PC-3 (cell line): ENCODE results near the gene CDRT4. TPM values are rescaled to one million over a fixed set of nuclear protein-coding genes. Genes with fewer than 3 reads are reported as not detected.
"Not testable (repeated sequence)": the region's sequence is repeated elsewhere in the genome, so short reads cannot be mapped to it uniquely, and the experiment has no call there.

Source experiments
- ATAC-seq: fragments of 200-7000 bp; cut with Tn5 transposase; 2 replicates; pipeline ENCODE4 v1.9.1; 2020; ENCODE audit warnings: mild to moderate bottlenecking, moderate library complexity
- BruUV-seq: library from RNA; stranded (reverse); fragments of 400-500 nt; replicated peaks from 2 replicates; lab custom pipeline; 2021; lab: Mats Ljungman, UMichigan
- CTCF ChIA-PET: fragments of 300-600 bp; sonication (Branson Sonifier 250); formaldehyde crosslinking; loops from one replicate; lab custom pipeline; 2022; ENCODE audit warnings: antibody characterized with exemption; lab: Charles Lee
- POLR2A ChIA-PET: fragments of 300-600 bp; sonication (Branson Sonifier 250); formaldehyde crosslinking; loops from one replicate; lab custom pipeline; 2022; ENCODE audit warnings: antibody characterized with exemption; ENCODE audit not compliant: unreplicated experiment; lab: Charles Lee
- DNase-seq: peaks from one replicate; pipeline ENCODE4 v3.0.0-alpha.2; 2015
- H2AFZ ChIP-seq: fragments of 300-600 bp; sonication (generic); 2 replicates; pipeline ENCODE4 v1.6.0; 2016; ENCODE audit warnings: antibody characterized with exemption, low read length
- H3F3A ChIP-seq: fragments of 300-600 bp; sonication (generic); one replicate; pipeline ENCODE4 v1.6.0; 2017; ENCODE audit warnings: antibody characterized with exemption, low read length, control low read depth, mild to moderate bottlenecking; ENCODE audit not compliant: unreplicated experiment
- H3K27ac ChIP-seq: fragments of 300-600 bp; sonication (generic); 2 replicates; pipeline ENCODE4 v1.5.1; 2016; ENCODE audit warnings: mild to moderate bottlenecking, low read length
- H3K27me3 ChIP-seq: fragments of 300-600 bp; sonication (generic); 2 replicates; pipeline ENCODE4 v1.6.1; 2016; ENCODE audit warnings: low read length, mixed read lengths
- H3K36me3 ChIP-seq: fragments of 300-600 bp; sonication (generic); 2 replicates; pipeline ENCODE4 v1.6.1; 2016; ENCODE audit warnings: low read depth, mixed run types, low read length, mixed read lengths
- H3K4me1 ChIP-seq: fragments of 300-600 bp; sonication (generic); 2 replicates; pipeline ENCODE4 v1.5.1; 2016; ENCODE audit warnings: low read length; ENCODE audit not compliant: insufficient read depth
- H3K4me2 ChIP-seq: fragments of 300-600 bp; sonication (generic); 2 replicates; pipeline ENCODE4 v1.6.0; 2016; ENCODE audit warnings: low read length
- H3K4me3 ChIP-seq: fragments of 300-600 bp; sonication (generic); 2 replicates; pipeline ENCODE4 v1.5.1; 2016; ENCODE audit warnings: mild to moderate bottlenecking, low read length, mixed read lengths
- H3K79me2 ChIP-seq: fragments of 300-600 bp; sonication (generic); 2 replicates; pipeline ENCODE4 v1.6.1; 2017; ENCODE audit warnings: low read length, mixed read lengths
- H3K9ac ChIP-seq: fragments of 300-600 bp; sonication (generic); 2 replicates; pipeline ENCODE4 v1.6.0; 2016; ENCODE audit warnings: mild to moderate bottlenecking, low read length
- H3K9me2 ChIP-seq: fragments of 300-600 bp; sonication (generic); replicated peaks from 2 replicates; pipeline ENCODE4 v1.6.1; 2016; ENCODE audit warnings: mixed run types, low read length, mixed read lengths
- H3K9me3 ChIP-seq: fragments of 300-600 bp; sonication (generic); 2 replicates; pipeline ENCODE4 v1.6.1; 2016; ENCODE audit warnings: low read length, mixed read lengths
- H4K20me1 ChIP-seq: fragments of 300-600 bp; sonication (generic); 2 replicates; pipeline ENCODE4 v1.6.1; 2016; ENCODE audit warnings: low read length, mixed read lengths
- CTCF ChIP-seq: fragments of 300-600 bp; sonication (generic); conservative IDR thresholded peaks from 2 replicates; pipeline ENCODE4 v1.5.1; 2017; ENCODE audit warnings: antibody characterized with exemption, low read depth, mild to moderate bottlenecking, low read length
- EZH2 ChIP-seq: fragments of 300-600 bp; sonication (generic); IDR thresholded peaks from one replicate; pipeline ENCODE4 v1.6.1; 2017; ENCODE audit warnings: antibody characterized with exemption, mild to moderate bottlenecking, low read length; ENCODE audit not compliant: unreplicated experiment
- EZH2phosphoT487 ChIP-seq: fragments of 300-600 bp; sonication (generic); IDR thresholded peaks from 2 replicates; pipeline ENCODE4 v1.6.1; 2018; ENCODE audit warnings: mild to moderate bottlenecking, antibody characterized with exemption, low read length, borderline replicate concordance
- intact Hi-C: fragments of 100-400 bp; cut with micrococcal nuclease; formaldehyde crosslinking; loops from 2 replicates; pipeline ENCODE4 v1.9.0; 2023
- total RNA-seq: library from RNA; depleted of rRNA; stranded (reverse); fragments of >200 nt; gene quantifications from 2 replicates; pipeline ENCODE4 v1.2.3, GENCODE V29; 2014

Gene CDRT4
- total RNA-seq, 1 experiment from 2014 or later: 5.0 TPM

- H3K4me2 ChIP-seq: no peak overlapping the region
- no peak overlapping the region for H3K9ac ChIP-seq
- H3K79me2 ChIP-seq: no peaks in the 10 kb centered on the region
- ChIA-PET CTCF (no interaction called here), POLR2A (no interaction called here)
- no peak for TF ChIP-seq EZH2
- no peak for TF ChIP-seq CTCF
- no peak for TF ChIP-seq EZH2phosphoT487
- H3K27ac ChIP-seq: no peak overlapping the region
- no peak for ATAC-seq
- H3K4me1 ChIP-seq: peaks cover 10% of the 10 kb centered on the region
- H3F3A ChIP-seq: no peaks in the 10 kb centered on the region
- intact Hi-C loops: no loop called here
- H2AFZ ChIP-seq: no peak overlapping the region
- no TSS peak for BruUV-seq
- H3K9me2 ChIP-seq: no peaks in the 10 kb centered on the region
- peaks cover 3% of the 10 kb centered on the region; the same call in 1 of the 2 replicates for H3K36me3 ChIP-seq
- no peaks in the 10 kb centered on the region for H3K9me3 ChIP-seq
- no peak for DNase-seq
- H3K27me3 ChIP-seq: no peaks in the 10 kb centered on the region
- H3K4me3 ChIP-seq: no peak overlapping the region
- no peaks in the 10 kb centered on the region for H4K20me1 ChIP-seq
These were observed 41.0 kb upstream of the CDRT4 start for GRCh38 chr17:15508466-15508865.

GRCh38 chr17:15507896-15508295 lies 40.5 kb upstream of the CDRT4 start:
- Histone ChIP-seq H3K27me3 (no peaks in the 10 kb centered on the region), H3K4me1 (peaks cover 12% of the 10 kb centered on the region), H3K36me3 (peaks cover 3% of the 10 kb centered on the region; the same call in 1 of the 2 replicates), H3K27ac (no peak overlapping the region), H3K4me2 (no peak overlapping the region), H3K9me3 (no peaks in the 10 kb centered on the region), H3K9me2 (no peaks in the 10 kb centered on the region), H3K9ac (no peak overlapping the region), H3F3A (no peaks in the 10 kb centered on the region), H4K20me1 (no peaks in the 10 kb centered on the region), H3K4me3 (no peak overlapping the region), H2AFZ (no peak overlapping the region), H3K79me2 (no peaks in the 10 kb centered on the region)
- DNase-seq: no peak
- CTCF ChIA-PET: no interaction called here
- intact Hi-C loops: no loop called here
- BruUV-seq: no TSS peak
- ATAC-seq: no peak
- POLR2A ChIA-PET: no interaction called here
- no peak for TF ChIP-seq EZH2
- TF ChIP-seq CTCF: no peak
- TF ChIP-seq EZH2phosphoT487: no peak

- CTCF ChIA-PET: no interaction called here
- Histone ChIP-seq H3K9me3 (no peaks in the 10 kb centered on the region), H3K27me3 (no peaks in the 10 kb centered on the region), H3F3A (no peaks in the 10 kb centered on the region), H3K9ac (no peak overlapping the region), H3K4me3 (no peak overlapping the region), H3K27ac (no peak overlapping the region), H4K20me1 (no peaks in the 10 kb centered on the region), H2AFZ (no peak overlapping the region), H3K36me3 (peaks cover 2% of the 10 kb centered on the region; the same call in 1 of the 2 replicates), H3K9me2 (no peaks in the 10 kb centered on the region), H3K4me1 (peaks cover 18% of the 10 kb centered on the region), H3K4me2 (no peak overlapping the region), H3K79me2 (no peaks in the 10 kb centered on the region)
- TF ChIP-seq EZH2 (no peak), EZH2phosphoT487 (no peak), CTCF (no peak)
- no peak for ATAC-seq
- no TSS peak for BruUV-seq
- no peak for DNase-seq
- POLR2A ChIA-PET: no interaction called here
- intact Hi-C loops: no loop called here
These were observed 39.6 kb upstream of the CDRT4 start for GRCh38 chr17:15507001-15507400.

GRCh38 chr17:15505708-15506107 lies 38.3 kb upstream of the CDRT4 start:
- peaks cover 18% of the 10 kb centered on the region for H3K4me1 ChIP-seq
- H3K79me2 ChIP-seq, H3K27me3 ChIP-seq, H2AFZ ChIP-seq, CTCF ChIA-PET, H4K20me1 ChIP-seq, H3K9ac ChIP-seq, H3K9me3 ChIP-seq, ATAC-seq, H3F3A ChIP-seq, H3K36me3 ChIP-seq, DNase-seq, H3K9me2 ChIP-seq, POLR2A ChIA-PET, intact Hi-C loops, H3K4me3 ChIP-seq, H3K27ac ChIP-seq, H3K4me2 ChIP-seq, BruUV-seq: not testable (repeated sequence)
